Ovary (tissue), 3 donors: ENCODE measurements around the gene IL31.

ENCODE experiments used
- CTCF ChIP-seq, 3 donors: fragments of 450-650 bp in 2 of 3; fragments of 200-600 bp in 1 of 3; IDR thresholded peaks; one replicate each; pipeline versions ENCODE4 v1.5.1 to v1.8.0; 2016 to 2022; ENCODE audit warnings: antibody characterized with exemption in 3 of 3, mild to moderate bottlenecking in 1 of 3
- EP300 ChIP-seq: sonication (generic); formaldehyde crosslinking; IDR thresholded peaks from one replicate; pipeline ENCODE4 v1.6.1; 2017; ENCODE audit warnings: antibody characterized with exemption
- POLR2A ChIP-seq: fragments of 450-650 bp; IDR thresholded peaks from one replicate; pipeline ENCODE4 v1.6.1; 2017; ENCODE audit warnings: antibody characterized with exemption, mild to moderate bottlenecking, moderate library complexity
- donor health status: DM: no; HTN: no; CAD: no.

GRCh38 chr12:122144885-122145284, 29.1 kb downstream of the IL31 start:
- TF ChIP-seq POLR2A = no peak
- no peak for TF ChIP-seq EP300
- no peak for TF ChIP-seq CTCF (IDR thresholded peaks at IDR 0.05)
